PC-9 (cell line): ENCODE measurements around the gene POP4. TPM values are rescaled to one million over a fixed set of nuclear protein-coding genes. Genes with fewer than 3 reads are reported as not detected.

Experiments used
- BruUV-seq: library from RNA; stranded (reverse); fragments of 400-500 nt; replicated peaks from 2 replicates; lab custom pipeline; 2021; lab: Mats Ljungman, UMichigan
- CTCF ChIA-PET: fragments of 300-600 bp; sonication (Branson Sonifier 250); formaldehyde crosslinking; loops from one replicate; lab custom pipeline; 2022; ENCODE audit warnings: antibody characterized with exemption; lab: Charles Lee
- POLR2A ChIA-PET: fragments of 300-600 bp; sonication (Branson Sonifier 250); formaldehyde crosslinking; loops from one replicate; lab custom pipeline; 2022; ENCODE audit warnings: antibody characterized with exemption; ENCODE audit not compliant: unreplicated experiment; lab: Charles Lee
- DNase-seq, 2 experiments: peaks; one replicate each; pipeline versions ENCODE4 v3.0.0 to v3.0.0-alpha.2; 2015 to 2022; ENCODE audit warnings: mixed read lengths in 1 of 2
- H2AFZ ChIP-seq: fragments of 200-600 bp; sonication (generic); 2 replicates; pipeline ENCODE4 v1.8.1; 2017; ENCODE audit warnings: antibody characterized with exemption
- H3F3A ChIP-seq: fragments of 200-600 bp; sonication (generic); 2 replicates; pipeline ENCODE4 v1.8.1; 2017; ENCODE audit warnings: antibody characterized with exemption, mild to moderate bottlenecking, low read depth; ENCODE audit not compliant: insufficient read depth
- H3K27ac ChIP-seq: fragments of 200-600 bp; sonication (generic); 2 replicates; pipeline ENCODE4 v1.6.1; 2016; ENCODE audit warnings: mixed run types
- H3K27me3 ChIP-seq: fragments of 200-600 bp; sonication (generic); 2 replicates; pipeline ENCODE4 v1.6.1; 2016; ENCODE audit warnings: low read depth, mixed run types; ENCODE audit not compliant: insufficient read depth
- H3K36me3 ChIP-seq: fragments of 200-600 bp; sonication (generic); 2 replicates; pipeline ENCODE4 v1.6.1; 2016; ENCODE audit warnings: low read depth, mixed run types
- H3K4me1 ChIP-seq: fragments of 200-600 bp; sonication (generic); replicated peaks from 2 replicates; pipeline ENCODE4 v1.6.1; 2016; ENCODE audit warnings: mixed run types; ENCODE audit not compliant: insufficient read depth
- H3K4me2 ChIP-seq: fragments of 200-600 bp; sonication (generic); 2 replicates; pipeline ENCODE4 v1.6.1; 2017; ENCODE audit warnings: mixed run types
- H3K4me3 ChIP-seq: fragments of 200-600 bp; sonication (generic); 2 replicates; pipeline ENCODE4 v1.6.1; 2016; ENCODE audit warnings: mixed run types
- H3K79me2 ChIP-seq: fragments of 200-600 bp; sonication (generic); 2 replicates; pipeline ENCODE4 v1.6.1; 2017; ENCODE audit warnings: low read depth, mixed run types
- H3K9me2 ChIP-seq: fragments of 200-600 bp; sonication (generic); 2 replicates; pipeline ENCODE4 v1.8.1; 2017; ENCODE audit warnings: mild to moderate bottlenecking; ENCODE audit not compliant: insufficient read depth
- H3K9me3 ChIP-seq: fragments of 200-600 bp; sonication (generic); 2 replicates; pipeline ENCODE4 v1.8.1; 2016; ENCODE audit warnings: low read depth; ENCODE audit not compliant: insufficient read depth
- H4K20me1 ChIP-seq: fragments of 200-600 bp; sonication (generic); 2 replicates; pipeline ENCODE4 v1.8.1; 2017; ENCODE audit not compliant: insufficient read depth
- CTCF ChIP-seq: fragments of 200-600 bp; sonication (generic); conservative IDR thresholded peaks from 2 replicates; pipeline ENCODE4 v1.6.1; 2017; ENCODE audit warnings: mixed run types, antibody characterized with exemption, mild to moderate bottlenecking, moderate library complexity
- EZH2 ChIP-seq: fragments of 200-600 bp; sonication (generic); IDR thresholded peaks from 2 replicates; pipeline ENCODE4 v1.8.0; 2017; ENCODE audit warnings: antibody characterized with exemption, low read depth
- intact Hi-C: fragments of 100-400 bp; cut with micrococcal nuclease; formaldehyde crosslinking; loops from one replicate; pipeline ENCODE4 v1.10.0; 2022; ENCODE audit not compliant: unreplicated experiment
- total RNA-seq: library from RNA; stranded (reverse); gene quantifications from 2 replicates; pipeline ENCODE4 v1.2.3, GENCODE V29; 2021

The POP4 gene
- total RNA-seq, 1 experiment from 2014 or later, result 66.6 TPM

GRCh38 chr19:29615891-29616425 is 9.9 kb downstream of the POP4 start:
- no peak for TF ChIP-seq CTCF
- no peak for TF ChIP-seq EZH2
- POLR2A ChIA-PET, result interaction anchor here (0.7 kb wide), 1 partner anchor 202 kb away, joined by 4 read pairs; no protein-coding TSS in a partner anchor
- Histone ChIP-seq H3F3A (no peaks in the 10 kb centered on the region), H3K9me3 (no peaks in the 10 kb centered on the region), H3K36me3 (no peaks in the 10 kb centered on the region), H3K27me3 (no peaks in the 10 kb centered on the region), H4K20me1 (no peaks in the 10 kb centered on the region), H2AFZ (no peak overlapping the region), H3K4me2 (no peak overlapping the region), H3K4me3 (no peak overlapping the region), H3K4me1 (no peaks in the 10 kb centered on the region), H3K9me2 (no peaks in the 10 kb centered on the region), H3K79me2 (no peaks in the 10 kb centered on the region), H3K27ac (no peak overlapping the region)
- DNase-seq, result no peak
- intact Hi-C loops, result no loop called here
- CTCF ChIA-PET, result no interaction called here
- no TSS peak for BruUV-seq

- H3K79me2 ChIP-seq, result no peaks in the 10 kb centered on the region
- no peaks in the 10 kb centered on the region for H3F3A ChIP-seq
- no peaks in the 10 kb centered on the region for H3K36me3 ChIP-seq
- intact Hi-C loops, result no loop called here
- TF ChIP-seq CTCF, result no peak
- no peak for TF ChIP-seq EZH2
- H3K27ac ChIP-seq, result no peak overlapping the region
- H3K4me1 ChIP-seq, result no peaks in the 10 kb centered on the region
- CTCF ChIA-PET, result no interaction called here
- H3K9me2 ChIP-seq, result no peaks in the 10 kb centered on the region
- no TSS peak for BruUV-seq
- POLR2A ChIA-PET, result no interaction called here
- no peak overlapping the region for H2AFZ ChIP-seq
- H3K4me2 ChIP-seq, result no peak overlapping the region
- H3K27me3 ChIP-seq, result no peaks in the 10 kb centered on the region
- no peaks in the 10 kb centered on the region for H4K20me1 ChIP-seq
- no peak for DNase-seq
- H3K9me3 ChIP-seq, result no peaks in the 10 kb centered on the region
- no peak overlapping the region for H3K4me3 ChIP-seq
These were observed 10.5 kb downstream of the POP4 start for GRCh38 chr19:29616541-29616940.

- no peak for DNase-seq
- Histone ChIP-seq H3K4me1 (no peaks in the 10 kb centered on the region), H3K9me3 (no peaks in the 10 kb centered on the region), H3K27ac (no peak overlapping the region), H4K20me1 (no peaks in the 10 kb centered on the region), H3K27me3 (no peaks in the 10 kb centered on the region), H3K4me3 (no peak overlapping the region), H3K36me3 (no peaks in the 10 kb centered on the region), H3F3A (no peaks in the 10 kb centered on the region), H3K79me2 (no peaks in the 10 kb centered on the region), H3K9me2 (no peaks in the 10 kb centered on the region), H2AFZ (no peak overlapping the region), H3K4me2 (no peak overlapping the region)
- BruUV-seq, result no TSS peak
- intact Hi-C loops, result no loop called here
- no peak for TF ChIP-seq CTCF
- TF ChIP-seq EZH2, result no peak
- POLR2A ChIA-PET, result no interaction called here
- CTCF ChIA-PET, result no interaction called here
These were observed 11.5 kb downstream of the POP4 start for GRCh38 chr19:29617366-29618266.
